Gastrocnemius medialis (tissue), 4 donors: ENCODE measurements around the gene CLDN16.

Experiments used
- CTCF ChIP-seq, 5 experiments: fragments of 450-650 bp in 3 of 5; fragments of 200-600 bp in 2 of 5; sonication (generic) in 2 of 5; IDR thresholded peaks in 4 of 5; conservative IDR thresholded peaks in 1 of 5; 1 replicate in 4 of 5; 2 replicates in 1 of 5; pipeline ENCODE4 v1.5.1; 2016 to 2019; ENCODE audit warnings: antibody characterized with exemption in 5 of 5, mild to moderate bottlenecking in 3 of 5, moderate library complexity in 3 of 5
- POLR2A ChIP-seq, 2 donors: fragments of 450-650 bp; IDR thresholded peaks; one replicate each; pipeline ENCODE4 v1.6.1; 2017; ENCODE audit warnings: antibody characterized with exemption in 2 of 2, mild to moderate bottlenecking in 2 of 2, moderate library complexity in 2 of 2

GRCh38 chr3:190360228-190360627 is 27.7 kb upstream of the CLDN16 start:
- TF ChIP-seq POLR2A (IDR thresholded peaks at IDR 0.05) (no peak), CTCF (IDR thresholded peaks at IDR 0.05 in 4 of 5, conservative IDR thresholded peaks at IDR 0.05 in 1 of 5) (no peak)
